ENCODE results near the gene TBX10.

GRCh38 chr11:67689178-67689577 is 49.6 kb upstream of the TBX10 start:
- TF ChIP-seq YY1 (IDR thresholded peaks at IDR 0.05; ENCODE audit: insufficient read depth, insufficient read length) (no peak), ZNF274 (IDR thresholded peaks at IDR 0.05; ENCODE audit: low read depth, low read length) (no peak)

Data from NT2/D1 (cell line).